G401 (cell line): ENCODE data around the gene RPS14. TPM values are rescaled to one million over a fixed set of nuclear protein-coding genes. Genes with fewer than 3 reads are reported as not detected.

Source experiments
- DNase-seq: peaks from one replicate; pipeline ENCODE4 v3.0.0-alpha.2; 2015; ENCODE audit warnings: low spot score
- in situ Hi-C: cut with HindIII; loops from 2 replicates; pipeline ENCODE4 v1.10.0; 2016; ENCODE audit warnings: low sequenced_read_pairs, mixed read lengths
- total RNA-seq: library from RNA; depleted of rRNA; stranded (reverse); fragments of >200 nt; shearing (Covaris generic); gene quantifications from 2 replicates; pipeline ENCODE4 v1.2.3, GENCODE V29; 2014; rRNA removed

The RPS14 gene
- total RNA-seq, 1 experiment from 2014 or later, result 3,973 TPM

- DNase-seq, result no peak
- in situ Hi-C loops, result no loop called here
These were observed 55.4 kb downstream of the RPS14 start for GRCh38 chr5:150394131-150394530.

GRCh38 chr5:150393096-150393645 is 56.4 kb downstream of the RPS14 start:
- DNase-seq, result no peak
- in situ Hi-C loops, result no loop called here

- in situ Hi-C loops, result no loop called here
- no peak for DNase-seq
These were observed 56.9 kb downstream of the RPS14 start for GRCh38 chr5:150392680-150393079.

Other genes starting within 250 kb of the RPS14 start
- gene CAMK2A, start 160.0 kb downstream of the RPS14 start, total RNA-seq, result 0.06 and 0.31 TPM in 2 replicates
- 89.2 and 100 TPM in 2 replicates for gene ARSI, start 146.8 kb downstream of the RPS14 start, total RNA-seq
- gene TCOF1, start 92.0 kb downstream of the RPS14 start, total RNA-seq, result 78.5 and 94.9 TPM in 2 replicates
- 118 and 123 TPM in 2 replicates for gene CD74, start 36.8 kb downstream of the RPS14 start, total RNA-seq
- gene NDST1, start 58.4 kb upstream of the RPS14 start, total RNA-seq, result 68.1 and 76.0 TPM in 2 replicates
- 2.7 and 3.6 TPM in 2 replicates for gene SYNPO, start 190.9 kb upstream of the RPS14 start, total RNA-seq
- not detected in 2 replicates for gene MYOZ3, start 211.5 kb upstream of the RPS14 start, total RNA-seq